ENCODE results near the gene GNS.

GNS gene

GRCh38 chr12:64709429-64709828 lies 49.8 kb downstream of the GNS start:
- no peaks in the 10 kb centered on the region for H3K9me3 ChIP-seq (ENCODE audit: control insufficient read depth in 5 of 5, low read length in 5 of 5)
- H3K9ac ChIP-seq (ENCODE audit: low read length in 5 of 5) = no peak overlapping the region
- H3K4me3 ChIP-seq (ENCODE audit: low read depth in 1 of 5, low read length in 5 of 5) = no peak overlapping the region
- H3K27ac ChIP-seq (ENCODE audit: low read depth, low read length) = no peak overlapping the region
- H3K27me3 ChIP-seq (ENCODE audit: control insufficient read depth in 5 of 5, insufficient read depth in 4 of 5, low read length in 5 of 5) = no peaks in the 10 kb centered on the region
- peaks cover 7 to 24% (median 16%) of the 10 kb centered on the region in 5 donors for H3K36me3 ChIP-seq (ENCODE audit: control insufficient read depth in 5 of 5, insufficient read depth in 5 of 5, low read length in 5 of 5)
- peaks cover 0 to 9% (median 0%) of the 10 kb centered on the region in 5 donors for H3K4me1 ChIP-seq (ENCODE audit: control insufficient read depth in 5 of 5, insufficient read depth in 5 of 5, low read length in 5 of 5)

GRCh38 chr12:64707926-64708325 lies 51.3 kb downstream of the GNS start:
- Histone ChIP-seq H3K9me3 (ENCODE audit: control insufficient read depth in 5 of 5, low read length in 5 of 5) (no peaks in the 10 kb centered on the region), H3K27ac (ENCODE audit: low read depth, low read length) (no peak overlapping the region), H3K36me3 (ENCODE audit: control insufficient read depth in 5 of 5, insufficient read depth in 5 of 5, low read length in 5 of 5) (peaks cover 2 to 9% (median 6%) of the 10 kb centered on the region in 5 donors), H3K9ac (ENCODE audit: low read length in 5 of 5) (no peak overlapping the region), H3K4me3 (ENCODE audit: low read depth in 1 of 5, low read length in 5 of 5) (no peak overlapping the region), H3K27me3 (ENCODE audit: control insufficient read depth in 5 of 5, insufficient read depth in 4 of 5, low read length in 5 of 5) (no peaks in the 10 kb centered on the region), H3K4me1 (ENCODE audit: control insufficient read depth in 5 of 5, insufficient read depth in 5 of 5, low read length in 5 of 5) (peaks cover 0 to 9% (median 0%) of the 10 kb centered on the region in 5 donors)

GRCh38 chr12:64707362-64707761 lies 51.8 kb downstream of the GNS start:
- Histone ChIP-seq H3K9me3 (ENCODE audit: control insufficient read depth in 5 of 5, low read length in 5 of 5) (no peaks in the 10 kb centered on the region), H3K27ac (ENCODE audit: low read depth, low read length) (no peak overlapping the region), H3K27me3 (ENCODE audit: control insufficient read depth in 5 of 5, insufficient read depth in 4 of 5, low read length in 5 of 5) (no peaks in the 10 kb centered on the region), H3K9ac (ENCODE audit: low read length in 5 of 5) (no peak overlapping the region), H3K36me3 (ENCODE audit: control insufficient read depth in 5 of 5, insufficient read depth in 5 of 5, low read length in 5 of 5) (peaks cover 0 to 4% (median 3%) of the 10 kb centered on the region in 5 donors), H3K4me1 (ENCODE audit: control insufficient read depth in 5 of 5, insufficient read depth in 5 of 5, low read length in 5 of 5) (peaks cover 0 to 9% (median 0%) of the 10 kb centered on the region in 5 donors), H3K4me3 (ENCODE audit: low read depth in 1 of 5, low read length in 5 of 5) (no peak overlapping the region)

GRCh38 chr12:64706857-64707256 lies 52.3 kb downstream of the GNS start:
- Histone ChIP-seq H3K4me3 (ENCODE audit: low read depth in 1 of 5, low read length in 5 of 5) (no peak overlapping the region), H3K9ac (ENCODE audit: low read length in 5 of 5) (no peak overlapping the region), H3K36me3 (ENCODE audit: control insufficient read depth in 5 of 5, insufficient read depth in 5 of 5, low read length in 5 of 5) (no peaks in the 10 kb centered on the region), H3K27me3 (ENCODE audit: control insufficient read depth in 5 of 5, insufficient read depth in 4 of 5, low read length in 5 of 5) (no peaks in the 10 kb centered on the region), H3K9me3 (ENCODE audit: control insufficient read depth in 5 of 5, low read length in 5 of 5) (no peaks in the 10 kb centered on the region), H3K4me1 (ENCODE audit: control insufficient read depth in 5 of 5, insufficient read depth in 5 of 5, low read length in 5 of 5) (peaks cover 0 to 9% (median 0%) of the 10 kb centered on the region in 5 donors), H3K27ac (ENCODE audit: low read depth, low read length) (no peak overlapping the region)

GRCh38 chr12:64706306-64706705 lies 52.9 kb downstream of the GNS start:
- no peaks in the 10 kb centered on the region for H3K9me3 ChIP-seq (ENCODE audit: control insufficient read depth in 5 of 5, low read length in 5 of 5)
- no peaks in the 10 kb centered on the region for H3K27me3 ChIP-seq (ENCODE audit: control insufficient read depth in 5 of 5, insufficient read depth in 4 of 5, low read length in 5 of 5)
- H3K27ac ChIP-seq (ENCODE audit: low read depth, low read length) = no peak overlapping the region
- H3K4me1 ChIP-seq (ENCODE audit: control insufficient read depth in 5 of 5, insufficient read depth in 5 of 5, low read length in 5 of 5) = peaks cover 0 to 9% (median 0%) of the 10 kb centered on the region in 5 donors
- H3K36me3 ChIP-seq (ENCODE audit: control insufficient read depth in 5 of 5, insufficient read depth in 5 of 5, low read length in 5 of 5) = no peaks in the 10 kb centered on the region
- H3K4me3 ChIP-seq (ENCODE audit: low read depth in 1 of 5, low read length in 5 of 5) = no peak overlapping the region
- no peak overlapping the region for H3K9ac ChIP-seq (ENCODE audit: low read length in 5 of 5)

GRCh38 chr12:64701283-64701682 lies 57.9 kb downstream of the GNS start:
- Histone ChIP-seq H3K4me1 (ENCODE audit: control insufficient read depth in 5 of 5, insufficient read depth in 5 of 5, low read length in 5 of 5) (peaks cover 0 to 8% (median 4%) of the 10 kb centered on the region in 5 donors), H3K9me3 (ENCODE audit: control insufficient read depth in 5 of 5, low read length in 5 of 5) (no peaks in the 10 kb centered on the region), H3K4me3 (ENCODE audit: low read depth in 1 of 5, low read length in 5 of 5) (no peak overlapping the region), H3K36me3 (ENCODE audit: control insufficient read depth in 5 of 5, insufficient read depth in 5 of 5, low read length in 5 of 5) (peaks cover 0 to 8% (median 0%) of the 10 kb centered on the region in 5 donors), H3K9ac (ENCODE audit: low read length in 5 of 5) (no peak overlapping the region), H3K27me3 (ENCODE audit: control insufficient read depth in 5 of 5, insufficient read depth in 4 of 5, low read length in 5 of 5) (no peaks in the 10 kb centered on the region), H3K27ac (ENCODE audit: low read depth, low read length) (no peak overlapping the region)

GRCh38 chr12:64700532-64700931 lies 58.7 kb downstream of the GNS start:
- no peak overlapping the region for H3K27ac ChIP-seq (ENCODE audit: low read depth, low read length)
- no peaks in the 10 kb centered on the region for H3K27me3 ChIP-seq (ENCODE audit: control insufficient read depth in 5 of 5, insufficient read depth in 4 of 5, low read length in 5 of 5)

GRCh38 chr12:64699504-64700115 lies 59.6 kb downstream of the GNS start:
- Histone ChIP-seq H3K36me3 (ENCODE audit: control insufficient read depth in 5 of 5, insufficient read depth in 5 of 5, low read length in 5 of 5) (peaks cover 0 to 19% (median 8%) of the 10 kb centered on the region in 5 donors), H3K4me3 (ENCODE audit: low read depth in 1 of 5, low read length in 5 of 5) (no peak overlapping the region), H3K9ac (ENCODE audit: low read length in 5 of 5) (no peak overlapping the region), H3K4me1 (ENCODE audit: control insufficient read depth in 5 of 5, insufficient read depth in 5 of 5, low read length in 5 of 5) (peaks cover 0 to 7% (median 4%) of the 10 kb centered on the region in 5 donors), H3K9me3 (ENCODE audit: control insufficient read depth in 5 of 5, low read length in 5 of 5) (no peaks in the 10 kb centered on the region), H3K27ac (ENCODE audit: low read depth, low read length) (no peak overlapping the region), H3K27me3 (ENCODE audit: control insufficient read depth in 5 of 5, insufficient read depth in 4 of 5, low read length in 5 of 5) (no peaks in the 10 kb centered on the region)

More at GRCh38 chr12:64700532-64700931, 58.7 kb downstream of the GNS start:
- Histone ChIP-seq H3K9me3 (ENCODE audit: control insufficient read depth in 5 of 5, low read length in 5 of 5) (no peaks in the 10 kb centered on the region), H3K4me3 (ENCODE audit: low read depth in 1 of 5, low read length in 5 of 5) (no peak overlapping the region), H3K36me3 (ENCODE audit: control insufficient read depth in 5 of 5, insufficient read depth in 5 of 5, low read length in 5 of 5) (peaks cover 0 to 11% (median under 1%) of the 10 kb centered on the region in 5 donors), H3K4me1 (ENCODE audit: control insufficient read depth in 5 of 5, insufficient read depth in 5 of 5, low read length in 5 of 5) (peaks cover 0 to 7% (median 4%) of the 10 kb centered on the region in 5 donors), H3K9ac (ENCODE audit: low read length in 5 of 5) (no peak overlapping the region)

- peaks cover 0 to 33% (median 14%) of the 10 kb centered on the region in 5 donors for H3K36me3 ChIP-seq (ENCODE audit: control insufficient read depth in 5 of 5, insufficient read depth in 5 of 5, low read length in 5 of 5)
- H3K4me1 ChIP-seq (ENCODE audit: control insufficient read depth in 5 of 5, insufficient read depth in 5 of 5, low read length in 5 of 5) = peaks cover 4 to 21% (median 17%) of the 10 kb centered on the region in 5 donors
- H3K4me3 ChIP-seq (ENCODE audit: low read depth in 1 of 5, low read length in 5 of 5) = no peak overlapping the region
- no peaks in the 10 kb centered on the region for H3K9me3 ChIP-seq (ENCODE audit: control insufficient read depth in 5 of 5, low read length in 5 of 5)
- no peak overlapping the region for H3K27ac ChIP-seq (ENCODE audit: low read depth, low read length)
- no peak overlapping the region for H3K9ac ChIP-seq (ENCODE audit: low read length in 5 of 5)
- no peaks in the 10 kb centered on the region for H3K27me3 ChIP-seq (ENCODE audit: control insufficient read depth in 5 of 5, insufficient read depth in 4 of 5, low read length in 5 of 5)
These were observed 63.0 kb downstream of the GNS start for GRCh38 chr12:64696080-64696741.

- Histone ChIP-seq H3K27ac (ENCODE audit: low read depth, low read length) (no peak overlapping the region), H3K4me3 (ENCODE audit: low read depth in 1 of 5, low read length in 5 of 5) (no peak overlapping the region), H3K27me3 (ENCODE audit: control insufficient read depth in 5 of 5, insufficient read depth in 4 of 5, low read length in 5 of 5) (no peaks in the 10 kb centered on the region), H3K9ac (ENCODE audit: low read length in 5 of 5) (no peak overlapping the region), H3K36me3 (ENCODE audit: control insufficient read depth in 5 of 5, insufficient read depth in 5 of 5, low read length in 5 of 5) (peaks cover 0 to 33% (median 14%) of the 10 kb centered on the region in 5 donors), H3K4me1 (ENCODE audit: control insufficient read depth in 5 of 5, insufficient read depth in 5 of 5, low read length in 5 of 5) (peaks cover 4 to 22% (median 18%) of the 10 kb centered on the region in 5 donors), H3K9me3 (ENCODE audit: control insufficient read depth in 5 of 5, low read length in 5 of 5) (no peaks in the 10 kb centered on the region)
These were observed 63.7 kb downstream of the GNS start for GRCh38 chr12:64695550-64695949.

All from subcutaneous abdominal adipose tissue (tissue), 5 donors.